ENCODE measurements around the gene RHBDL3. TPM values are rescaled to one million over a fixed set of nuclear protein-coding genes. Genes with fewer than 3 reads are reported as not detected.

The RHBDL3 gene
- total and polyA plus RNA-seq, 2 of the 8 experiments (the other 6 are each of a cell fraction or from before 2014, with no cell fraction given), result 9.6 to 12.2 TPM

GRCh38 chr17:32261936-32262510 lies 3.6 kb upstream of the RHBDL3 start:
- H2BK5ac ChIP-seq (ENCODE audit: low read depth, low read length), result no peak overlapping the region
- H3K18ac ChIP-seq (ENCODE audit: extremely low read depth, low read length), result no peak overlapping the region
- ChIA-PET POLR2A (ENCODE audit: partially characterized antibody) (interaction anchor here (0.8 to 4.5 kb wide), 5 partner anchors 19 to 95 kb away, joined by 3 to 15 read pairs (median 3); no protein-coding TSS in a partner anchor), CTCF (ENCODE audit: partially characterized antibody) (interaction anchor here (1.0 to 6.5 kb wide), 10 partner anchors 10 to 79 kb away, joined by 3 to 61 read pairs (median 4); no protein-coding TSS in a partner anchor)
- H2BK20ac ChIP-seq (ENCODE audit: low read length), result no peak overlapping the region
- no peak overlapping the region for H3K4me2 ChIP-seq (ENCODE audit: insufficient read depth in 1 of 2, low read depth in 2 of 2, low read length in 2 of 2)
- FAIRE-seq (no peak), DNase-seq (ENCODE audit: low read depth in 1 of 2, low spot score in 2 of 2) (no peak)
- no peak overlapping the region for H2AK5ac ChIP-seq (ENCODE audit: low read depth, low read length)
- H3K56ac ChIP-seq (replicated peaks; ENCODE audit: insufficient read length, low read depth, low read length), result no peak overlapping the region
- no peaks in the 10 kb centered on the region for H4K20me1 ChIP-seq (replicated peaks in 1 of 2; ENCODE audit: control insufficient read depth in 1 of 2, insufficient read depth in 2 of 2, low read length in 2 of 2)
- H3K9ac ChIP-seq (replicated peaks in 1 of 4; ENCODE audit: extremely low read depth in 1 of 4, low read depth in 3 of 4, low read length in 3 of 4), result no peak overlapping the region
- peaks cover 0 to 17% (median 13%) of the 10 kb centered on the region in 4 experiments; a peak in 3 of 7 replicates for H3K27me3 ChIP-seq (replicated peaks in 1 of 4; ENCODE audit: control insufficient read depth in 3 of 4, extremely low read depth in 1 of 4, insufficient read depth in 3 of 4, low read length in 3 of 4)
- H4K5ac ChIP-seq (ENCODE audit: insufficient read length, low read depth, low read length), result no peak overlapping the region
- H3K4ac ChIP-seq (replicated peaks; ENCODE audit: insufficient read length, low read depth, low read length), result no peak overlapping the region
- H3K23ac ChIP-seq (ENCODE audit: insufficient read length), result no peak overlapping the region
- H4K91ac ChIP-seq (replicated peaks; ENCODE audit: insufficient read length, low read length), result no peak overlapping the region
- no peak overlapping the region for H2AFZ ChIP-seq (ENCODE audit: low read length)
- TF ChIP-seq POLR2A (IDR thresholded peaks at IDR 0.05; ENCODE audit: control extremely low read depth in 1 of 2, low read depth in 2 of 2, low read length in 2 of 2), result no peak
- TF ChIP-seq SIN3A (conservative IDR thresholded peaks at IDR 0.05 in 1 of 2, IDR thresholded peaks at IDR 0.05 in 1 of 2; ENCODE audit: low read depth in 1 of 2, low read length in 2 of 2), result no peak
- no peak for TF ChIP-seq CBX5 (IDR thresholded peaks at IDR 0.05; ENCODE audit: low read depth, low read length)
- 0 out of 2 replicates have a peak overlapping the region, but pooled peaks have one; percentile 19 for H2BK12ac ChIP-seq (ENCODE audit: low read depth, low read length)
- H3K4me1 ChIP-seq (replicated peaks in 1 of 4; ENCODE audit: control insufficient read depth in 3 of 4, insufficient read depth in 4 of 4, low read length in 3 of 4), result peaks cover 12 to 23% (median 17%) of the 10 kb centered on the region in 4 experiments
- H3K79me1 ChIP-seq (ENCODE audit: low read depth, low read length), result no peaks in the 10 kb centered on the region
- peaks cover 12% of the 10 kb centered on the region; the same call in 1 of the 2 replicates for H3K23me2 ChIP-seq (ENCODE audit: low read depth, low read length)
- no peaks in the 10 kb centered on the region for H3K79me2 ChIP-seq (ENCODE audit: control insufficient read depth in 1 of 2, insufficient read depth in 2 of 2, low read length in 2 of 2)
- no peaks in the 10 kb centered on the region for H3K9me3 ChIP-seq (ENCODE audit: insufficient read depth in 2 of 2, low read depth in 1 of 2, low read length in 1 of 2)
- WGBS, 2 experiments (ENCODE audit: extremely low coverage in 1 of 2, insufficient coverage in 1 of 2, insufficient read length in 1 of 2, insufficient replicate concordance in 2 of 2, low coverage in 1 of 2, low lambda C conversion rate in 2 of 2, missing lambda C conversion rate in 1 of 2), result 95% methylated on average over 13 of the region's 13 CpGs; no CpG with 5 or more reads in 1 of the 2 experiments
- no peaks in the 10 kb centered on the region for H3K36me3 ChIP-seq (ENCODE audit: control insufficient read depth in 2 of 4, insufficient read depth in 4 of 4, low read length in 3 of 4)
- no peak overlapping the region for H3K14ac ChIP-seq (ENCODE audit: insufficient read length)
- H2BK15ac ChIP-seq (ENCODE audit: low read length), result no peak overlapping the region
- no peak overlapping the region for H2BK120ac ChIP-seq (replicated peaks; ENCODE audit: low read depth, low read length)
- H4K8ac ChIP-seq (ENCODE audit: extremely low read depth, insufficient read depth, low read length), result no peak overlapping the region
- no peak overlapping the region for H3K4me3 ChIP-seq (ENCODE audit: extremely low read depth in 1 of 4, insufficient read depth in 2 of 4, low read depth in 3 of 4, low read length in 4 of 4)
- no peak overlapping the region for H3K27ac ChIP-seq (ENCODE audit: low read depth, low read length)
